ENCODE measurements around the gene ZNF705A.
"Not testable (repeated sequence)": the region's sequence is repeated elsewhere in the genome, so short reads cannot be mapped to it uniquely, and the experiment has no call there.

Gene ZNF705A

GRCh38 chr12:8156845-8157244 is at the start of gene ZNF705A:
ZNF705A (plus strand) TSS chr12:8157015; CDS start chr12:8172626, 15,611 bp downstream.
- TF ChIP-seq CTCF (IDR thresholded peaks at IDR 0.05) = no peak
- peak within 1 kb of the TSS; percentile 84 for H3K27ac ChIP-seq
- no peaks in the 10 kb centered on the region for H3K27me3 ChIP-seq

GRCh38 chr12:8108808-8109398 is 47.9 kb upstream of the ZNF705A start:
- H3K4me3 ChIP-seq (ENCODE audit: low read depth in 1 of 2, low read length in 1 of 2) = no peak overlapping the region
- no peaks in the 10 kb centered on the region for H3K27me3 ChIP-seq
- peak; percentile 97 for TF ChIP-seq CTCF (IDR thresholded peaks at IDR 0.05)
- H3K4me1 ChIP-seq (ENCODE audit: control insufficient read depth in 1 of 2, insufficient read depth in 1 of 2, low read depth in 1 of 2, low read length in 1 of 2) = peaks cover 5 to 7% of the 10 kb centered on the region in 2 experiments
- H3K36me3 ChIP-seq = no peaks in the 10 kb centered on the region
- H3K9me3 ChIP-seq = no peaks in the 10 kb centered on the region
- peak overlapping the region; percentile 4 for H3K27ac ChIP-seq

More at GRCh38 chr12:8156845-8157244, at the start of gene ZNF705A:
- Histone ChIP-seq H3K9me3 (no peaks in the 10 kb centered on the region), H3K4me1 (ENCODE audit: control insufficient read depth in 1 of 2, insufficient read depth in 1 of 2, low read depth in 1 of 2, low read length in 1 of 2) (peaks cover 20 to 23% of the 10 kb centered on the region in 2 experiments), H3K36me3 (no peaks in the 10 kb centered on the region), H3K4me3 (ENCODE audit: low read depth in 1 of 2, low read length in 1 of 2) (peak within 1 kb of the TSS in 1 of 2 experiments; percentile 13)

- not testable (repeated sequence) for H3K27me3 ChIP-seq; H3K36me3 ChIP-seq; H3K9me3 ChIP-seq; H3K4me3 ChIP-seq (ENCODE audit: low read depth in 1 of 2, low read length in 1 of 2); H3K4me1 ChIP-seq (ENCODE audit: control insufficient read depth in 1 of 2, insufficient read depth in 1 of 2, low read depth in 1 of 2, low read length in 1 of 2); H3K27ac ChIP-seq
These were observed 43.7 kb upstream of the ZNF705A start for GRCh38 chr12:8113117-8113516.

GRCh38 chr12:8120072-8120713 is 36.6 kb upstream of the ZNF705A start:
- no peak for TF ChIP-seq CTCF (IDR thresholded peaks at IDR 0.05)
- no peak overlapping the region for H3K4me3 ChIP-seq (ENCODE audit: low read depth in 1 of 2, low read length in 1 of 2)
- no peaks in the 10 kb centered on the region for H3K36me3 ChIP-seq
- H3K4me1 ChIP-seq (ENCODE audit: control insufficient read depth in 1 of 2, insufficient read depth in 1 of 2, low read depth in 1 of 2, low read length in 1 of 2) = peaks cover 26 to 31% of the 10 kb centered on the region in 2 experiments
- H3K27me3 ChIP-seq = no peaks in the 10 kb centered on the region
- H3K9me3 ChIP-seq = no peaks in the 10 kb centered on the region
- H3K27ac ChIP-seq = no peak overlapping the region

- Histone ChIP-seq H3K9me3 (no peaks in the 10 kb centered on the region), H3K4me1 (ENCODE audit: control insufficient read depth in 1 of 2, insufficient read depth in 1 of 2, low read depth in 1 of 2, low read length in 1 of 2) (peaks cover 57 to 62% of the 10 kb centered on the region in 2 experiments), H3K36me3 (no peaks in the 10 kb centered on the region), H3K4me3 (ENCODE audit: low read depth in 1 of 2, low read length in 1 of 2) (peak within 1 kb of the TSS; percentile 66 to 81), H3K27ac (peak within 1 kb of the TSS; percentile 95), H3K27me3 (no peaks in the 10 kb centered on the region)
- TF ChIP-seq CTCF (IDR thresholded peaks at IDR 0.05) = no peak
These were observed 33.5 kb upstream of the ZNF705A start, which contains the start of gene CLEC4A for GRCh38 chr12:8123124-8123912. CLEC4A (plus strand) TSS chr12:8123617; CDS start chr12:8123879, 262 bp downstream.
